GM18907 (cell line): Measurements from ENCODE around the gene CD6.

Source experiments
- ATAC-seq: cut with Tn5 transposase; IDR thresholded peaks from one replicate; pipeline ENCODE4 v1.9.1; 2021; ENCODE audit warnings: mild to moderate bottlenecking, moderate library complexity; ENCODE audit not compliant: unreplicated experiment

CD6 gene

GRCh38 chr11:61024938-61025820, 53.7 kb downstream of the CD6 start:
- no peak for ATAC-seq

GRCh38 chr11:61025821-61026120, 54.3 kb downstream of the CD6 start:
- ATAC-seq = no peak

- ATAC-seq = no peak
Observed at GRCh38 chr11:61026121-61027031, 54.9 kb downstream of the CD6 start.

GRCh38 chr11:61027141-61027840, 55.8 kb downstream of the CD6 start:
- no peak for ATAC-seq

GRCh38 chr11:61028135-61028729, 56.8 kb downstream of the CD6 start:
- peak; percentile 78 for ATAC-seq

GRCh38 chr11:61032824-61033223, 61.3 kb downstream of the CD6 start:
- no peak for ATAC-seq

- no peak for ATAC-seq
Observed at GRCh38 chr11:61033417-61033816, 61.9 kb downstream of the CD6 start.

GRCh38 chr11:61034111-61034510, 62.6 kb downstream of the CD6 start:
- ATAC-seq = no peak

GRCh38 chr11:61034704-61035525, 63.4 kb downstream of the CD6 start:
- ATAC-seq = no peak

- ATAC-seq = no peak
Observed at GRCh38 chr11:61035526-61035835, 64.0 kb downstream of the CD6 start.

GRCh38 chr11:61037441-61038093, 66.1 kb downstream of the CD6 start:
- ATAC-seq = no peak

- no peak for ATAC-seq
Observed at GRCh38 chr11:61039916-61040315, 68.4 kb downstream of the CD6 start.

- ATAC-seq = peak; percentile 77
Observed at GRCh38 chr11:61041755-61042518, 70.5 kb downstream of the CD6 start.

- ATAC-seq = no peak
Observed at GRCh38 chr11:61042537-61042936, 71.1 kb downstream of the CD6 start.

GRCh38 chr11:61042961-61043540, 71.6 kb downstream of the CD6 start:
- no peak for ATAC-seq

GRCh38 chr11:61045271-61045670, 73.8 kb downstream of the CD6 start:
- no peak for ATAC-seq

GRCh38 chr11:61046833-61047232, 75.4 kb downstream of the CD6 start:
- ATAC-seq = no peak

- ATAC-seq = no peak
Observed at GRCh38 chr11:61048368-61049062, 77.0 kb downstream of the CD6 start.
